Stimulated activated CD4-positive, alpha-beta T cell treated with anti-CD3 and anti-CD28 coated beads, Interleukin-1b, Interleukin-23, amount 100 ng/mL, for 4 hours (primary cell): ENCODE data around the gene FAF1.
"Not testable (repeated sequence)": the region's sequence is repeated elsewhere in the genome, so short reads cannot be mapped to it uniquely, and the experiment has no call there.

Experiments used
- DNase-seq, 2 donors: peaks; one replicate each; pipeline ENCODE4 v3.0.0-alpha.2; 2020; ENCODE audit warnings: low read depth in 2 of 2

FAF1 gene

DNA sequence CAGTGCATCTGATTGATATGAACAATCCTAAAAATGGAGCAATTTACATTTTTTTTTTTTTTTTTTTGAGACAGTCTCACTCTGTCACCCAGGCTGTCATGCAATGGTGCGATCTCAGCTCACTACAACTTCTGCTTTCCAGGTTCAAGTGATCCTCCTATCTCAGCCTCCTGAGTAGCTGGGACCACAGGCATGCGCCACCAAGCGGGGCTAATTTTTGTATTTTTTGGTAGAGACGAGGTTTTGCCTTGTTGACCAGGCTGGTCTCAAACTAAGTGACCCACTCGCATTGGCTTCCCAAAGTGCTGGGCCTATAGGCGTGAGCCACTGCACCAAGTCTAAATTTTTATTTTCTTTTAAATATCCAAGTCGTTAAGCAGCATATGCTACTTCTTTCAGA lies 109.0 kb downstream of the FAF1 start:
- DNase-seq, result no peak

GRCh38 chr1:50847303-50847702 lies 112.8 kb downstream of the FAF1 start:
- no peak for DNase-seq

GRCh38 chr1:50846224-50846839 lies 113.7 kb downstream of the FAF1 start:
- no peak for DNase-seq

DNA sequence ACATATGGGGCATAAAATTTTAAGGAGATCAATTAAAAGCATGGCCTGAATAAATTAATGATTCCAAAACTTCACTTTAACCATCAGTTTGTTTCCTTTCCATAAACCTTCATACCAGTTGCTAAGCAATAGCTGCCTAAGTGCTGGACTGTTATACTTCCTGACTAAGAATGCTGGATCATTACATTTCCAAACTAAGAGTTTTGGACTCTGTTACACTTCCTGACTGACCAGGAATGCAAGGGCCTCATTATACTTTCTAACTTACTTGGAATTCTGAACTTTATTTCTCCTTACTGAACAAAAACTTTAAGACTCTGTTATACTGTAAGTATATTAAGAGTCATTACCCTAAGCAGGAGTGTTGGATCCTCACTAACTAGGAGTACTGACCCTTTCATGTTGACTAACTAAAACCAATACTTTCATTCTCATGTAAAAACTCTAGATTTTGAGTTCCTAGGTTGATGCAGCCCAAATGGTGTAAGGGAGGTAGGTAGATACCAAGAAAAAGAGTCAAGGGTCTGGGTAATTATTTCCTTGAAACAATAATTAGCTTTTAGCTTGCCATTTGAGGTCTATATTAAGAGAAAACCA lies 118.2 kb downstream of the FAF1 start:
- no peak for DNase-seq

GRCh38 chr1:50836117-50836516 lies 124.0 kb downstream of the FAF1 start:
- DNase-seq, result no peak

DNA sequence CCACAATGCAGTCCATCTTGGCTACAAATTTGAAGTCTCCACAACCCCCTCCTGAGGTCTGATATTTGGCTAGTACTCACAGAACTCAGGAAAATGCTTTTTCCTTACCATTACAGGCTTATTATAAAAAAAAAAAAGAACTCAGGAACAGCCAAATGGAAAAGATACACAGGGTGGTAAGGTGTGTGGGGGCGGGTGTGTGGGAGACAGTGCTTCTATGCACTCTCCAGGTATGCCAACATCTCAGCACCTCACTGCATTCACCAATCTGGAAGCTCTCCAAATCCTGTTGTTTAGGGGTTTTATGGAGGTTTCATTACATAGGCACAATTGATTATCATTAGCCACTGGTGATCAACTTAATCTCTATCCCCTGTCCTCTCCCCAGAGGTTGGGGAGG lies 126.9 kb downstream of the FAF1 start:
- no peak for DNase-seq

- no peak for DNase-seq
Measured at GRCh38 chr1:50832167-50832566, 127.9 kb downstream of the FAF1 start.

- DNase-seq, result no peak
Measured at GRCh38 chr1:50831300-50832061, 128.6 kb downstream of the FAF1 start.

DNA sequence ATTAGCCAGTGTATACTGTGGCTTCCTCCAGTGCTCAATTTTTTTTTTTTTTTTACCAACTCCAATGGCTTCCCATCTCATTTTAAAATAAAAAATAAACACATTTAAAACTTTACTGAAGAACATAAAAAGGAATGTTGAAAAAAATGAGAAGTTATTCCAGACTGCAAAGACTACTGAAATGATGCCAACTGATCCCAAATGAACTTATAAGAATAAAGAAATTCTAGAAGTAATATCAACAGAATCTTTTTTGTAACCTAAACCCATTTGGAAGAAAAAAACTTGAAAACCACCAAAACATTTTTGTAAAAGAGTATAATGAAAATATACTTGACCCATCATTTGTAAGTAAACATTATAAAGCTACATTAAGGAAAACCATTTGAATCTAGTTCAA lies 129.4 kb downstream of the FAF1 start:
- no peak for DNase-seq

GRCh38 chr1:50829014-50829958 lies 130.8 kb downstream of the FAF1 start:
- no peak for DNase-seq

DNA sequence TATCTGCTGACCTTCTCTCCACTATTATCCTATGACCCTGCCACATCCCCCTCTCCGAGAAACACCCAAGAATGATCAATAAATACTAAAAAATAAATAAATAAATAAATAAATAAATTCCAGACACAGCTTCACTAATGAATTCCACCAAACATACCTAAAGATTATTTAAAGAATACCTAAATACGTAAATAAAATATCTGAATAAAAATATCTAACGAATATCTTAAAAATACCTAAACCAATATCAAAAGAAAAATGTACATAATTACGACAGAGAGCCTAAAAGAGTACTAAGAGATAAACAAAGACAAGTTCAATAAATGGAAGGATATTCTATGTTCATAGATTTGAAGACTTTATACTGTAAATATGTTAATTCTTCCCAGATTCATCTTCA lies 132.5 kb downstream of the FAF1 start:
- DNase-seq, result no peak

DNA sequence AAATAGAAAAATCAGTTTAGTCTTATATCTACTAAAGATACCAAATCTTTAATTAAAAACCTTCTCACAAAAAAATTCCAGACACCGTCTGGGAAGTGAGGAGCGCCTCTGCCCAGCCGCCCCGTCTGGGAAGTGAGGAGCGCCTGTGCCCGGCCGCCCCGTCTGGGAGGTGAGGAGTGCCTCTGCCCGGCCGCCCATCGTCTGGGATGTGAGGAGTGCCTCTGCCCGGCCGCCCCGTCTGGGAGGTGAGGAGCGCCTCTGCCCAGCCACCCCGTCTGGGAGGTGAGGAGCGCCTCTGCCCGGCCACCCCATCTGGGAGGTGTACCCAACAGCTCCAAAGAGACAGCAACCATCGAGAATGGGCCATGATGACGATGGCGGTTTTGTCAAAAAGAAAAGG lies 133.3 kb downstream of the FAF1 start:
- DNase-seq, result not testable (repeated sequence)

GRCh38 chr1:50822035-50822776 lies 137.9 kb downstream of the FAF1 start:
- DNase-seq, result no peak

DNA sequence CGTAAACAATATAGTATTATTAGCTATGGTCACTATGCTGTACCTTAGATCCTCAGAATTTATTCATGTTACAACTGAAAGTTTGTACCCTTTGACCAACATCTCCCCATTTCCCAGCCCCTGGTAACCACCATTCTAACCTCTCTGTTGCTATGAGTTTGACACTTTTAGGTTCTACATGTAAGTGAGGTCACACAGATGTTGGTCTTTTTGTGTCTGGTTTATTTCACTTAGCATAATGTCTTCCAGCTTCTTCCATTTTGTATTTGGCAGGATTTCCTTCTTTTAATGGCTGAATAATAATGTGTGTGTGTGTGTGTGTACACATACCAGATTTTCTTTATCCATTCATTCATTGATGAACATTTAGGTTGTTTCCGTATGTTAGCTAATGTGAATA lies 139.5 kb downstream of the FAF1 start:
- DNase-seq, result no peak

GRCh38 chr1:50812346-50812745 lies 147.7 kb downstream of the FAF1 start:
- no peak for DNase-seq

- DNase-seq, result no peak
Measured at GRCh38 chr1:50808296-50808695, 151.8 kb downstream of the FAF1 start.

GRCh38 chr1:50796272-50796671 lies 163.8 kb downstream of the FAF1 start:
- no peak for DNase-seq

DNA sequence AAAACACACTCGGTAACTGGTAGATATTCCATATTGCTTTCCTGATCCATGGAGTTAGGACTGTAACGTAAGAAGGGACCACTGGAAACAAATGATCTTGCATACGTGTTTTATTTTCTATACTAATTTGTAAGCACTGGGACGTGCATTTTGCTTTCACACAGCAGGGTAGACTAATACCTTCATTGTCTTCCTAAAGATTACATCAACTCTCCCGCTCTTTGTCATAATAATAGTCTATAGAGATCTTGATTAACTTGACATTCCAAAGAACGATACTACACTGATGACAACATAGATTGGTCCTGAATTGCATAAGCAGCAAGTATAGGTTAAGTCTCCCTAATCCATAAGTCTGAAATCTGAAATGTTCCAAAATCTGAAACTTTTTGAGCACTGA lies 166.5 kb downstream of the FAF1 start:
- no peak for DNase-seq

GRCh38 chr1:50787266-50787665 lies 172.8 kb downstream of the FAF1 start:
- DNase-seq, result no peak

GRCh38 chr1:50783286-50783685 lies 176.8 kb downstream of the FAF1 start:
- no peak for DNase-seq

- DNase-seq, result no peak
Measured at GRCh38 chr1:50780797-50781196, 179.3 kb downstream of the FAF1 start.
